NCI-H1048 (cell line): ENCODE data around the gene ZNF516.

ENCODE experiments used
- DNase-seq: peaks from one replicate; lab custom pipeline; 2025; lab: John Stamatoyannopoulos, UW

ZNF516 gene

GRCh38 chr18:76421685-76422078 lies 73.4 kb downstream of the ZNF516 start:
- no peak for DNase-seq

- no peak for DNase-seq
These were observed 74.0 kb downstream of the ZNF516 start for GRCh38 chr18:76420898-76421684.

GRCh38 chr18:76419811-76420210 lies 75.2 kb downstream of the ZNF516 start:
- DNase-seq = no peak

DNA sequence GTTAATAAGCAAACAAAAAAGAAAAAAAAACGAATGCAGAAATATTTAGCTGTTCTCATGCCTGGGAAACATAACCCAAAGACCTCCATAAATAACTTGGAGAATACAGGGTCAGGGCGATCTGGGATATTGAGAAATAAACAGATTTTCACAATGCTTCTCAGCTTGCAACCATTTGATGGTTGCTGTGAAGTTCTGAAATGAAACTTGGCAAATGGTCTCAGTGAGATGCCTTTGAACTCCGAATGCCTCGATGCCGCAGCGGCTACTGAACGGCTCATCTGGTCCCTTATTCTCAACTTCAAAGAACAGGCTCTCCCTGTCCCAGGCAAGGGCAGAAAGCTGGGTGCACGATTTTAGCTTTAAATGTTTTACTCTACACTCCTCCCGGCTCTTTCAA lies 78.1 kb downstream of the ZNF516 start:
- no peak for DNase-seq

- no peak for DNase-seq
These were observed 80.0 kb downstream of the ZNF516 start for GRCh38 chr18:76414936-76415621.

DNA sequence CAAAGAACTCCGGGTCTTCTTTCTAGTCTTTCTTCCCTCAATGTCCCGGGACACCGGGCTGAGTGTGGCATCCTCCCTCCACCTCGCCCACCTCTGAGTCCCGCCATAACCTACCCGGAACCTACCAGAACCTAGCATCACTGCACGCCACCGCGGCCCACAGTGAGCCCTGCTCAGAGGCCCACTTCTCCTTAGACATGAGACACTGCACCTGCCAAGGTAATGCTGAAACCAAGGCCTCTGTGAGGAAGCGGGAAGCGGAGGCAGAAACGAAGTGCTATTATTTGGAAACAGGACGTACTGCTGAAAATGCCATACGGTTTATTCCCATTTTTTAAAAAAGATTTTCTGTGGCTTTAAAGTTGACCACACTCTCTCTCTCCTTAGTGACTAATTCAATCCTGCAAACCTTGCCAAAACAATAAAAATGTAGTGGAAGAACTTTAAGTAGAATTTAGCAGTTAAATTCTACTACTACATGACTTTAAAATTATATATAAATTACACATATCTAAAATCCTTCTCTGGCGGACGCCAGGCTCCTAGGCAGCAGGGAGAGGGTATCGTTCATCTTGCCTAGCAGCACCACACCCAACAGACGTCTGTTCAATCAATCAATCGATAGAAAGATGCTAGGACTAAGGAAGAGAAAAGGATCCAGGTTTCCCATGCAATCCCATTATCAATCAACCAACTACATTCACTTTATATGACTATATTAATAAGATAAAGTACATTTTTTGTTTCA lies 82.0 kb downstream of the ZNF516 start:
- DNase-seq = no peak

DNA sequence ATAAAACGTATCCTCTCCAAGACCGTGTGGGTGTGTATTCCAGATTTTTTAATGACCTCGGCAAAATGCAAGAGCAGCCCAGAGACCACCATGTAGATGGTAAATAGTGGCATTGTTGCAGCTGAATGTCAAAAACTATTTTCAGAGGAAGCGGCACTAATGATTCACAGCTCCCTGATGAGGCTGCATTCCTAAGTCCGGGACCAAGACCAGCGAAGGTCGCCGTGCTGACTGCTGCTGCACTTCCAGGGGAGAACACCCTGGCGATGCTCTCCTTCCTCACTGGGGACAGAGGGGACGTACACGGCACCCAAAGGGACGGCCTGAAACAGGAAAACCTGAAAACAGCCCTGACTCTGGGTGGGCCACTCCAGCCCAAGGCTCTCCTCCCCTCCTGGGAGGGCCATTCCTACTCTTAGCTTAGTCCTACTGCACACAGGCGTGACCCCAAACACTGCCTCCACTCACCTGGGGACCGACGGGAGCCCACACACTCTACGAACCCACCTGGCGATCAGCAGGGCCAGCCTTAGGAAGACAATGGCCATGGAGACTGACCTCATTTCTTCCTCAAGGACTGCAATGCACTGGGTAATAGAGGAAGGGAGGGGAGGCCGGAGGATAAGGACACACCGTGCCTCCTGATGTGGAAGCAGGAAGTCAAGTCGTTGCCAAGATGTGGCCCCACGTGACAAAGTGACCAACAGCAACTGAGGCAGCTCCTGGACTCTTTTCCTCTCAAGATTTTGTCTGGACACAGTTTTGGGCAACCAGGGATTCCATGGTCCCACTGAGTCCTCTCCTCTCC lies 82.8 kb downstream of the ZNF516 start:
- DNase-seq = no peak

DNA sequence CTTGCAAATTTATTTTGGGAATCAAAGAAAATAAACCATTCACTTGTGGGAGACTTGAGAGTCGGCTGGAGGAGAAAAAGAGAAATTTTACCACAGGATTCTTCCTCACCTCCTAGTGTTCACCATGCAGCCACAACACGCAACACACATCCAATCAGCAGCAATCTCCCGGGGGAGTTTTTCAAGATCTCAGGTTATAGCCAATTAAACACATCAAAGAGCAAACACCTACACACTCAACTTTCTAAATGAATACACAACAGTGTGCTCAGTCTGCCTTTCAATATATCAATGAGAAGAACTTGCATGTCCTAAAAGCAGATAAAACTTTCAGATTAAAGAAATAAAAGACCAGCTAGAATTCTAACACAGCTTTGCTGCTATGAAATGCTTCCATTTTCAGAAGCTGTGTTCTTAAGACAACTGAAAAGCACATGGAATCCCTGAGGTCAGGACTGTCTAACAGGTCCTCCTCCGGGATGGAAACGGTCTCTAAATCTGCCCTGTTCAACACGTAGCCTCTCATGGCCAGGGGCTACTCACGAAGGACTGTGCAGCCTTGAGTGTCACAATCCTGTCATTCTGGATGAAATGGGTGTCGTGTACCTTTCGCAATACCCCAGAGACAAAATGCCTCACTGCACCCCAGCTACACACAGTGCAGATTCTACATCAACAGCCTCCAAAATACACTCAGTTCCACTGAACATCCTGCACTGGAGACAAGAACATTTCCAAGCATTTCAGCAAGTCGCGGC lies 84.2 kb downstream of the ZNF516 start:
- no peak for DNase-seq

- DNase-seq = no peak
These were observed 85.0 kb downstream of the ZNF516 start for GRCh38 chr18:76410033-76410432.

- no peak for DNase-seq
These were observed 86.5 kb downstream of the ZNF516 start for GRCh38 chr18:76408480-76409067.

DNA sequence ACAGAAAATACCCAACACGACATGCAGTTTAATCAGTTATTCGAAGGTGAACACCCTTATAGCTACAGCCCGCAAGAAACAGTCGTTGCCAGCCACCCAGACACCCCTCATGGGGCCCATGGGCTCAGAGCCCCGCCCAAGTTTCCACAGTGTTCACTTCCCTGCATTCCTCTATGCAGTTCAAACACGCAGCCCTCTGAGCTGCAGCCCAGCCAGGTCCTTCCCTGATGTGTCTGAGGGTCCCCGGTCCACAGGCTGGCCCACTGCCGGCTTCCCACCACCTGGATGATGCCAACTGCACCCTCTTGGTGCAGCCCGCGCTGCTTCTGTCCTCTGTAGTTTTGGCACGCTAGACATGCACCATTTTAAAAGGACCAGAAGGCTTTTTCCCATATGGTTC lies 87.4 kb downstream of the ZNF516 start:
- no peak for DNase-seq

GRCh38 chr18:76406791-76407190 lies 88.3 kb downstream of the ZNF516 start:
- no peak for DNase-seq

GRCh38 chr18:76405681-76406356 lies 89.2 kb downstream of the ZNF516 start:
- no peak for DNase-seq

DNA sequence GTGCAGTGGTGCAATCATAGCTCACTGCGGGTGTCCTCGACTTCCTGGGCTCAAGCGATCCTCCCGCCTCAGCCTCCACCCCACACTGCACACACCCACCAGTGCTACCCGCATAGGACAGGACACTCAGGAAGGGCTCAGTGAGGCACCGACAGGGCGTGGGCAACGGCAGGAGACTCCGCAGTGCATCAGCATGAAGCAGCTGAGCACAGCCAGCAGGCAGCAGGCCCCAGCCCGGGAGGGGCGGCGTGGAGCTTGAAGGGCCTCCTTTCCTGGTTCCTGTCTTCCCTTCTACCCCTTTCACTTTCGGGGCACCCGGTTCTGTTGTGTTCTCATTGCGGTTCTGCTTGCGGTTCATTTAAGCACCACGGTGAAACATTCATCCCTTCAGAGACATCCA lies 89.8 kb downstream of the ZNF516 start:
- DNase-seq = no peak

- DNase-seq = no peak
These were observed 90.7 kb downstream of the ZNF516 start for GRCh38 chr18:76404345-76404831.

GRCh38 chr18:76402026-76402990 lies 92.7 kb downstream of the ZNF516 start:
- DNase-seq = no peak

DNA sequence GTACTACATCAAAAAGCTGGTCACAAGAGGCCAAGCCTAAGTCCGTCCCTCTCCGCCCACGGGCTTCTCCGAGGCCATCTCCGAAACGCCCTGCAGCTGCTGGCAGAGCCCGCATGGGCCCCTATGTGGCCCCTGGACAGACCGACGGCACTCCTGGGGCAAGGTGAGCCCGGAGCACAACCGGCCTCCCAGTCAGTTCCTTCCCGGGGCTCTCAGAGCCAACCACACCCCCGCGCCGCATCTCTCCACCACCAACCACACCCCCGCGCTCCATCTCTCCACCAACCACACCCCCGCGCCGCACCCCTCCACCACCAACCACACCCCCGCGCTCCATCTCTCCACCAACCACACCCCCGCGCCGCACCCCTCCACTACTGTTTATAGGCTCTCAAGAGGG lies 93.5 kb downstream of the ZNF516 start:
- no peak for DNase-seq

- no peak for DNase-seq
These were observed 95.2 kb downstream of the ZNF516 start for GRCh38 chr18:76399613-76400391.
